H9 (cell line): ENCODE results near the gene STK32B. TPM values are rescaled to one million over a fixed set of nuclear protein-coding genes. Genes with fewer than 3 reads are reported as not detected.

Experiments
- DNase-seq: peaks from one replicate; pipeline ENCODE4 v3.0.0-alpha.2; 2017
- H2AFZ ChIP-seq: one replicate; pipeline ENCODE4 v1.6.1; 2013; ENCODE audit warnings: mild to moderate bottlenecking, low read length, control low read depth, moderate library complexity
- H2AK5ac ChIP-seq: 2 replicates; pipeline ENCODE4 v1.6.1; 2013; ENCODE audit warnings: low read length, control low read depth, mixed read lengths; ENCODE audit not compliant: insufficient read length
- H2BK120ac ChIP-seq: one replicate; pipeline ENCODE4 v1.6.1; 2013; ENCODE audit warnings: low read depth, mild to moderate bottlenecking, low read length, control low read depth, inconsistent platforms; ENCODE audit not compliant: poor library complexity, severe bottlenecking
- H2BK12ac ChIP-seq: 2 replicates; pipeline ENCODE4 v1.6.1; 2013; ENCODE audit warnings: low read length, control low read depth, mixed read lengths, low read depth; ENCODE audit not compliant: insufficient read length
- H2BK15ac ChIP-seq: 2 replicates; pipeline ENCODE4 v1.6.1; 2013; ENCODE audit warnings: low read depth, low read length, control low read depth
- H2BK20ac ChIP-seq: one replicate; pipeline ENCODE4 v1.6.1; 2013; ENCODE audit warnings: low read depth, mild to moderate bottlenecking, low read length, control low read depth, inconsistent platforms; ENCODE audit not compliant: poor library complexity, severe bottlenecking
- H2BK5ac ChIP-seq: 2 replicates; pipeline ENCODE4 v1.6.1; 2013; ENCODE audit warnings: low read length, control low read depth, mixed read lengths; ENCODE audit not compliant: insufficient read length
- H3K14ac ChIP-seq: 2 replicates; pipeline ENCODE4 v1.6.1; 2013; ENCODE audit warnings: low read length, control low read depth; ENCODE audit not compliant: insufficient read depth
- H3K18ac ChIP-seq: 2 replicates; pipeline ENCODE4 v1.6.1; 2013; ENCODE audit warnings: low read depth, mild to moderate bottlenecking, mixed read lengths, low read length, control low read depth; ENCODE audit not compliant: insufficient read length
- H3K23ac ChIP-seq: 2 replicates; pipeline ENCODE4 v1.6.1; 2013; ENCODE audit warnings: low read length, control low read depth, mixed read lengths, low read depth; ENCODE audit not compliant: insufficient read length
- H3K23me2 ChIP-seq: 2 replicates; pipeline ENCODE4 v1.6.1; 2013; ENCODE audit warnings: low read depth, mild to moderate bottlenecking, mixed read lengths, low read length, control low read depth; ENCODE audit not compliant: insufficient read length, poor library complexity, severe bottlenecking
- H3K27ac ChIP-seq: 2 replicates; pipeline ENCODE4 v1.5.1; 2013; ENCODE audit warnings: low read length, control low read depth, mixed read lengths, low read depth; ENCODE audit not compliant: insufficient read length
- H3K27me3 ChIP-seq: 2 replicates; pipeline ENCODE4 v1.6.1; 2013; ENCODE audit warnings: low read length, control low read depth, inconsistent platforms; ENCODE audit not compliant: insufficient read depth
- H3K4ac ChIP-seq: 2 replicates; pipeline ENCODE4 v1.6.1; 2013; ENCODE audit warnings: low read depth, mild to moderate bottlenecking, control low read depth, inconsistent platforms, low read length, moderate library complexity
- H3K4me1 ChIP-seq: 2 replicates; pipeline ENCODE4 v1.6.1; 2013; ENCODE audit warnings: low read length, control low read depth, inconsistent platforms; ENCODE audit not compliant: insufficient read depth
- H3K4me2 ChIP-seq: 2 replicates; pipeline ENCODE4 v1.6.1; 2013; ENCODE audit warnings: low read length, control low read depth, mixed read lengths; ENCODE audit not compliant: insufficient read length, insufficient read depth
- H3K56ac ChIP-seq: 2 replicates; pipeline ENCODE4 v1.6.1; 2013; ENCODE audit warnings: low read depth, mild to moderate bottlenecking, mixed read lengths, low read length, control low read depth; ENCODE audit not compliant: insufficient read length
- H3K79me1 ChIP-seq: 2 replicates; pipeline ENCODE4 v1.6.1; 2013; ENCODE audit warnings: low read depth, mild to moderate bottlenecking, moderate library complexity, low read length, control low read depth, inconsistent platforms; ENCODE audit not compliant: insufficient read depth, poor library complexity, severe bottlenecking
- H3K79me2 ChIP-seq: 2 replicates; pipeline ENCODE4 v1.6.1; 2013; ENCODE audit warnings: low read length, control low read depth, inconsistent platforms; ENCODE audit not compliant: insufficient read depth
- H3K9ac ChIP-seq: 2 replicates; pipeline ENCODE4 v1.6.1; 2013; ENCODE audit warnings: low read length, control low read depth, mixed read lengths; ENCODE audit not compliant: insufficient read length; ENCODE audit errors: extremely low read depth
- H3K9me3 ChIP-seq: one replicate; pipeline ENCODE4 v1.6.1; 2013; ENCODE audit warnings: low read depth, low read length, inconsistent platforms; ENCODE audit not compliant: control insufficient read depth
- H3T11ph ChIP-seq: one replicate; pipeline ENCODE4 v1.6.1; 2013; ENCODE audit warnings: mild to moderate bottlenecking, low read length, control low read depth, inconsistent platforms
- H4K20me1 ChIP-seq: one replicate; pipeline ENCODE4 v1.6.1; 2013; ENCODE audit not compliant: control insufficient read depth, insufficient read length, insufficient read depth
- H4K5ac ChIP-seq: 2 replicates; pipeline ENCODE4 v1.6.1; 2013; ENCODE audit warnings: low read depth, mild to moderate bottlenecking, mixed read lengths, low read length, control low read depth; ENCODE audit not compliant: insufficient read length
- H4K8ac ChIP-seq: replicated peaks from 2 replicates; pipeline ENCODE4 v1.6.1; 2013; ENCODE audit warnings: low read length, control low read depth, mixed read lengths, low read depth; ENCODE audit not compliant: insufficient read length
- H4K91ac ChIP-seq: 2 replicates; pipeline ENCODE4 v1.6.1; 2013; ENCODE audit warnings: low read depth, mild to moderate bottlenecking, moderate library complexity, mixed read lengths, low read length, control low read depth; ENCODE audit not compliant: insufficient read length
- H3K27ac Mint-ChIP-seq, 3 experiments: 2 replicates in 2 of 3; 3 replicates in 1 of 3; pipeline ENCODE4 v1.8.0; 2020 to 2021; ENCODE audit warnings: mixed read lengths in 3 of 3, mild to moderate bottlenecking in 1 of 3, moderate library complexity in 1 of 3
- H3K27me3 Mint-ChIP-seq: 2 replicates; pipeline ENCODE4 v1.8.0; 2021; ENCODE audit warnings: low read depth, mild to moderate bottlenecking, moderate library complexity, mixed read lengths
- H3K36me3 Mint-ChIP-seq, 3 experiments: 2 replicates in 2 of 3; 3 replicates in 1 of 3; pipeline ENCODE4 v1.8.0; 2020 to 2021; ENCODE audit warnings: low read depth in 3 of 3, mixed read lengths in 3 of 3; ENCODE audit not compliant: insufficient read depth in 1 of 3
- H3K4me1 Mint-ChIP-seq, 2 experiments: 2 replicates each; pipeline ENCODE4 v1.8.0; 2020; ENCODE audit warnings: mixed read lengths in 2 of 2
- H3K4me3 Mint-ChIP-seq, 2 experiments: 2 replicates in 1 of 2; 3 replicates in 1 of 2; pipeline ENCODE4 v1.8.0; 2020 to 2021; ENCODE audit warnings: mild to moderate bottlenecking in 2 of 2, mixed read lengths in 2 of 2, moderate library complexity in 1 of 2
- H3K9me3 Mint-ChIP-seq, 2 experiments: 2 replicates in 1 of 2; 3 replicates in 1 of 2; pipeline ENCODE4 v1.8.0; 2020; ENCODE audit warnings: mild to moderate bottlenecking in 2 of 2, mixed read lengths in 2 of 2, moderate library complexity in 1 of 2
- CTCF ChIP-seq: fragments of 200-600 bp; sonication (generic); conservative IDR thresholded peaks from 3 replicates; pipeline ENCODE4 v1.8.0; 2021; ENCODE audit warnings: antibody characterized with exemption, mild to moderate bottlenecking
- WGBS: extraction: QIAGEN DNeasy Blood & Tissue Kit; methylation state at CpG from one replicate; pipeline ENCODE4 v1.1.7; 2013; ENCODE audit warnings: missing lambda C conversion rate, low lambda C conversion rate, mixed read lengths; ENCODE audit not compliant: insufficient read length; ENCODE audit errors: extremely low coverage; 5-methylcytosine and 5-hydroxymethylcytosine counted together
- total RNA-seq: library from RNA; stranded (reverse); gene quantifications from 2 replicates; pipeline ENCODE4 v1.2.1, GENCODE V29; 2021

Gene STK32B
- total RNA-seq, 1 experiment from 2014 or later: 1.0 TPM

- Histone ChIP-seq H4K8ac (no peak overlapping the region), H2BK20ac (no peak overlapping the region), H3K27me3 (no peaks in the 10 kb centered on the region), H2BK120ac (no peak overlapping the region), H3K4me1 (no peaks in the 10 kb centered on the region), H2AK5ac (no peak overlapping the region), H3K23ac (no peak overlapping the region), H3K23me2 (no peaks in the 10 kb centered on the region), H3K9me3 (no peaks in the 10 kb centered on the region), H2BK15ac (no peak overlapping the region), H3K27ac (no peak overlapping the region), H2BK5ac (no peak overlapping the region), H3K79me1 (no peaks in the 10 kb centered on the region), H3K56ac (no peak overlapping the region), H2AFZ (no peak overlapping the region), H4K91ac (no peak overlapping the region), H3K4me2 (no peak overlapping the region), H4K20me1 (no peaks in the 10 kb centered on the region), H3K4ac (no peak overlapping the region), H4K5ac (no peak overlapping the region), H3K9ac (no peak overlapping the region), H3K18ac (no peak overlapping the region), H2BK12ac (no peak overlapping the region), H3T11ph (no peak overlapping the region), H3K79me2 (no peaks in the 10 kb centered on the region), H3K14ac (no peak overlapping the region)
- Mint-ChIP-seq H3K9me3 (peaks cover 2 to 6% of the 10 kb centered on the region in 2 experiments; a peak in 4 of 5 replicates), H3K27me3 (peaks cover 31% of the 10 kb centered on the region), H3K4me1 (peaks cover 0 to 8% of the 10 kb centered on the region in 2 experiments; a peak in 1 of 4 replicates), H3K4me3 (no peak overlapping the region), H3K27ac (no peak overlapping the region), H3K36me3 (no peaks in the 10 kb centered on the region)
- DNase-seq: no peak
- TF ChIP-seq CTCF: no peak
- WGBS: no CpG with 5 or more reads among the region's 7 CpGs
These were observed 9.6 kb upstream of the STK32B start for GRCh38 chr4:5041699-5042098.
